ENCODE data around the gene HK1. TPM values are rescaled to one million over a fixed set of nuclear protein-coding genes. Genes with fewer than 3 reads are reported as not detected.

The HK1 gene
- total and polyA plus RNA-seq, 2 of the 13 experiments (the other 11 are each of a cell fraction or from before 2014, with no cell fraction given): 0.29 to 1.5 TPM

- no peak for TF ChIP-seq NFKB2 (CRISPR knock-in tag; IDR thresholded peaks at IDR 0.05; ENCODE audit: borderline replicate concordance)
- peak; percentile 34; the same call in 1 of the 2 replicates for TF ChIP-seq FOSL1 (CRISPR knock-in tag; IDR thresholded peaks at IDR 0.05; ENCODE audit: borderline replicate concordance)
- peak; percentile 60 for TF ChIP-seq SAP130 (CRISPR knock-in tag; IDR thresholded peaks at IDR 0.05; ENCODE audit: low read depth)
- TF ChIP-seq JUND (CRISPR knock-in tag; IDR thresholded peaks at IDR 0.05): peak; percentile 64; the same call in 1 of the 2 replicates
- no peak for TF ChIP-seq PHB2 (IDR thresholded peaks at IDR 0.05; ENCODE audit: partially characterized antibody)
- no peak for TF ChIP-seq SOX6 (IDR thresholded peaks at IDR 0.05)
- peak; percentile 46; the same call in 1 of the 2 replicates for TF ChIP-seq SOX6 (CRISPR knock-in tag; IDR thresholded peaks at IDR 0.05)
- TF ChIP-seq PAWR (CRISPR knock-in tag; IDR thresholded peaks at IDR 0.05; ENCODE audit: borderline replicate concordance): no peak
- 0 out of 2 replicates have a peak, but pooled peaks have one; percentile 27 for TF ChIP-seq IKZF5 (CRISPR knock-in tag; IDR thresholded peaks at IDR 0.05)
- TF ChIP-seq FOXA1 (IDR thresholded peaks at IDR 0.05): no peak
- peak; percentile 85 for TF ChIP-seq FOXA1 (CRISPR knock-in tag; IDR thresholded peaks at IDR 0.05)
- peak; percentile 85; the same call in 1 of the 2 replicates for TF ChIP-seq NFE2 (CRISPR knock-in tag; IDR thresholded peaks at IDR 0.05)
- TF ChIP-seq ZNF121 (CRISPR knock-in tag; IDR thresholded peaks at IDR 0.05): peak; percentile 0; the same call in 1 of the 2 replicates
- peak; percentile 85; the same call in 1 of the 2 replicates for TF ChIP-seq ZNF646 (CRISPR knock-in tag; IDR thresholded peaks at IDR 0.05)
- peak; percentile 40 for TF ChIP-seq TEAD3 (CRISPR knock-in tag; optimal IDR thresholded peaks at IDR 0.05; ENCODE audit: borderline replicate concordance)
- peak; percentile 76; the same call in 1 of the 2 replicates for TF ChIP-seq MAFG (CRISPR knock-in tag; IDR thresholded peaks at IDR 0.05)
- peak; percentile 93 for TF ChIP-seq NFE2L2 (IDR thresholded peaks at IDR 0.05; ENCODE audit: low read length)
- no peak for TF ChIP-seq FOXP1 (IDR thresholded peaks at IDR 0.05)
- TF ChIP-seq FOXP1 (CRISPR knock-in tag; IDR thresholded peaks at IDR 0.05): peak; percentile 71
- peak; percentile 98 for TF ChIP-seq MAFK (conservative IDR thresholded peaks at IDR 0.05 in 1 of 2, IDR thresholded peaks at IDR 0.05 in 1 of 2; ENCODE audit: low read length in 2 of 2)
- no peak for TF ChIP-seq JUNB (CRISPR knock-in tag; IDR thresholded peaks at IDR 0.05; ENCODE audit: borderline replicate concordance)
- peak; percentile 73 for TF ChIP-seq ARID5B (CRISPR knock-in tag; IDR thresholded peaks at IDR 0.05)
Observed at GRCh38 chr10:69446650-69447151, 168.4 kb downstream of the HK1 start (continued).

All from HepG2 (cell line).